Endodermal cell (in vitro differentiated cells): ENCODE data around the gene ZNF487. TPM values are rescaled to one million over a fixed set of nuclear protein-coding genes. Genes with fewer than 3 reads are reported as not detected.
A peak's percentile ranks its signal among the peaks of the same experiment; 100 is the strongest.

Source experiments
- DNase-seq: peaks from one replicate; pipeline ENCODE4 v3.0.0-alpha.2; 2017
- H3K27ac ChIP-seq: 2 replicates; pipeline ENCODE4 v1.5.1; 2013; ENCODE audit warnings: mild to moderate bottlenecking, low read depth, low read length, moderate library complexity
- H3K27me3 ChIP-seq: 2 replicates; pipeline ENCODE4 v1.6.1; 2013; ENCODE audit warnings: mild to moderate bottlenecking, low read length, moderate library complexity; ENCODE audit not compliant: insufficient read depth, control insufficient read depth, poor library complexity, severe bottlenecking
- H3K36me3 ChIP-seq: 2 replicates; pipeline ENCODE4 v1.7.0; 2013; ENCODE audit warnings: mild to moderate bottlenecking, low read length, moderate library complexity; ENCODE audit not compliant: control insufficient read depth, insufficient read depth
- H3K4me1 ChIP-seq: one replicate; pipeline ENCODE4 v1.7.0; 2013; ENCODE audit warnings: low read length; ENCODE audit not compliant: control insufficient read depth, insufficient read depth
- H3K4me3 ChIP-seq: 2 replicates; pipeline ENCODE4 v1.5.1; 2013; ENCODE audit warnings: mild to moderate bottlenecking, low read length, moderate library complexity
- H3K9ac ChIP-seq: 2 replicates; pipeline ENCODE4 v1.6.1; 2013; ENCODE audit warnings: mild to moderate bottlenecking, low read length, moderate library complexity; ENCODE audit not compliant: poor library complexity, severe bottlenecking; ENCODE audit errors: extremely low read depth
- H3K9me3 ChIP-seq: 2 replicates; pipeline ENCODE4 v1.6.1; 2013; ENCODE audit warnings: mild to moderate bottlenecking, low read length, moderate library complexity; ENCODE audit not compliant: control insufficient read depth
- H3K27ac Mint-ChIP-seq: 2 replicates; pipeline ENCODE4 v1.8.0; 2020; ENCODE audit warnings: mixed read lengths
- H3K27me3 Mint-ChIP-seq: 2 replicates; pipeline ENCODE4 v1.8.0; 2021; ENCODE audit warnings: mild to moderate bottlenecking, mixed read lengths; ENCODE audit not compliant: insufficient read depth
- H3K36me3 Mint-ChIP-seq: 2 replicates; pipeline ENCODE4 v1.8.0; 2020; ENCODE audit warnings: low read depth, mixed read lengths
- H3K4me1 Mint-ChIP-seq: 2 replicates; pipeline ENCODE4 v1.8.0; 2020; ENCODE audit warnings: mixed read lengths
- H3K4me3 Mint-ChIP-seq: 2 replicates; pipeline ENCODE4 v1.8.0; 2020; ENCODE audit warnings: mild to moderate bottlenecking, moderate library complexity, mixed read lengths
- H3K9me3 Mint-ChIP-seq: 2 replicates; pipeline ENCODE4 v1.8.0; 2020; ENCODE audit warnings: mild to moderate bottlenecking, mixed read lengths
- WGBS, 2 experiments: methylation state at CpG; one replicate each; pipeline versions ENCODE4 v1.1.5 to v1.1.7; 2013; ENCODE audit warnings: missing lambda C conversion rate in 2 of 2, mixed read lengths in 1 of 2; ENCODE audit not compliant: insufficient coverage in 1 of 2, insufficient read length in 1 of 2; 5-methylcytosine and 5-hydroxymethylcytosine counted together
- total RNA-seq, 2 donors: library from RNA; stranded (reverse); fragmentation: NEBNext Ultra II Directional in 1 of 2; extraction: Animal tissue kit (Norgen Biotek cat#: 25700) in 1 of 2; gene quantifications; 2 replicates in 1 of 2; 3 replicates in 1 of 2; pipeline ENCODE4 v1.2.1, GENCODE V29; 2021
- TF ChIP-seq, protein P1 (sequence below): fragments of 200-600 bp; sonication (generic); conservative IDR thresholded peaks from 2 replicates; pipeline ENCODE4 v1.5.0; 2021; ENCODE audit warnings: antibody characterized with exemption, mild to moderate bottlenecking

Gene ZNF487
- total RNA-seq, 2 donors from 2014 or later = 3.8 to 6.6 TPM

DNA sequence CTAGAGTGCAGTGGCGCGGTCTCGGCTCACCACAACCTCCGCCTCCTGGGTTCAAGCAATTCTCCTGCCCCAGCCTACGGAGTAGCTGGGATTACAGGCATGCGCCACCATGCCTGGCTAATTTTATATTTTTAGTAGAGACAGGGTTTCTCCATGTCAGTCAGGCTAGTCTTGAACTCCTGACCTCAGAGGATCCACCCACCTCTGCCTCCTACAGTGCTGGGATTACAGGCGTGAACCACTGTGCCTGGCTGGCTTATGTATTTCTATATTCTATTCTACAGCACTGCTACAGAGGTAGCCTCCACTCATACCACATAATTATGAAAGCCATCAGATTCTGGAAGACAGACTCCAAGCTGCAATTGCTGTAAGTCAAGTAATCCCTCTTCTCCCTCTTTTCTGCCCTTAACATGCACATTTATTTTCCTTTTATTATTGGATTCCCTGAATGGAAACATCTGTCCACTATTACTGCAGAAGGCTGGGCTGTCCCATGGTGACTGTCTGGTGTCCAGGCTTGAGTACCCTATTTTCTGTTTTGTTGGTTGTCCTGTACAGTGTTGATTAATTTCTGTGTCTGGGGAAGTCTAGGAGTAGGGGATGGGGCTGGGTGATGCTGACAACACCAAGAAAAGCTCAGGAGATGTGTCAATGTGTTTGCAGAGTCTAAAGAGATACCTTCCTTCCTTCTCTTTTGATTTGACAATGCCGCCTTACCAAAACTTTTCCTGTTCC, 5.8 kb upstream of the ZNF487 start:
- TF ChIP-seq, protein P1, sequence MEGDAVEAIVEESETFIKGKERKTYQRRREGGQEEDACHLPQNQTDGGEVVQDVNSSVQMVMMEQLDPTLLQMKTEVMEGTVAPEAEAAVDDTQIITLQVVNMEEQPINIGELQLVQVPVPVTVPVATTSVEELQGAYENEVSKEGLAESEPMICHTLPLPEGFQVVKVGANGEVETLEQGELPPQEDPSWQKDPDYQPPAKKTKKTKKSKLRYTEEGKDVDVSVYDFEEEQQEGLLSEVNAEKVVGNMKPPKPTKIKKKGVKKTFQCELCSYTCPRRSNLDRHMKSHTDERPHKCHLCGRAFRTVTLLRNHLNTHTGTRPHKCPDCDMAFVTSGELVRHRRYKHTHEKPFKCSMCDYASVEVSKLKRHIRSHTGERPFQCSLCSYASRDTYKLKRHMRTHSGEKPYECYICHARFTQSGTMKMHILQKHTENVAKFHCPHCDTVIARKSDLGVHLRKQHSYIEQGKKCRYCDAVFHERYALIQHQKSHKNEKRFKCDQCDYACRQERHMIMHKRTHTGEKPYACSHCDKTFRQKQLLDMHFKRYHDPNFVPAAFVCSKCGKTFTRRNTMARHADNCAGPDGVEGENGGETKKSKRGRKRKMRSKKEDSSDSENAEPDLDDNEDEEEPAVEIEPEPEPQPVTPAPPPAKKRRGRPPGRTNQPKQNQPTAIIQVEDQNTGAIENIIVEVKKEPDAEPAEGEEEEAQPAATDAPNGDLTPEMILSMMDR = no peak
- no peaks in the 10 kb centered on the region for H3K4me1 ChIP-seq
- DNase-seq = no peak
- H3K36me3 Mint-ChIP-seq = peaks cover 3% of the 10 kb centered on the region
- H3K27me3 Mint-ChIP-seq = no peaks in the 10 kb centered on the region
- no peaks in the 10 kb centered on the region for H3K27me3 ChIP-seq
- WGBS, 2 experiments = 93 to 94% methylated on average over 6 to 8 of the region's 8 CpGs
- no peaks in the 10 kb centered on the region for H3K36me3 ChIP-seq
- H3K4me3 ChIP-seq = no peak overlapping the region
- no peak overlapping the region for H3K9ac ChIP-seq
- peaks cover under 1% of the 10 kb centered on the region for H3K4me1 Mint-ChIP-seq
- no peaks in the 10 kb centered on the region for H3K9me3 ChIP-seq
- no peak overlapping the region for H3K4me3 Mint-ChIP-seq
- peaks cover 2% of the 10 kb centered on the region for H3K9me3 Mint-ChIP-seq
- H3K27ac ChIP-seq = no peak overlapping the region
- no peak overlapping the region for H3K27ac Mint-ChIP-seq

DNA sequence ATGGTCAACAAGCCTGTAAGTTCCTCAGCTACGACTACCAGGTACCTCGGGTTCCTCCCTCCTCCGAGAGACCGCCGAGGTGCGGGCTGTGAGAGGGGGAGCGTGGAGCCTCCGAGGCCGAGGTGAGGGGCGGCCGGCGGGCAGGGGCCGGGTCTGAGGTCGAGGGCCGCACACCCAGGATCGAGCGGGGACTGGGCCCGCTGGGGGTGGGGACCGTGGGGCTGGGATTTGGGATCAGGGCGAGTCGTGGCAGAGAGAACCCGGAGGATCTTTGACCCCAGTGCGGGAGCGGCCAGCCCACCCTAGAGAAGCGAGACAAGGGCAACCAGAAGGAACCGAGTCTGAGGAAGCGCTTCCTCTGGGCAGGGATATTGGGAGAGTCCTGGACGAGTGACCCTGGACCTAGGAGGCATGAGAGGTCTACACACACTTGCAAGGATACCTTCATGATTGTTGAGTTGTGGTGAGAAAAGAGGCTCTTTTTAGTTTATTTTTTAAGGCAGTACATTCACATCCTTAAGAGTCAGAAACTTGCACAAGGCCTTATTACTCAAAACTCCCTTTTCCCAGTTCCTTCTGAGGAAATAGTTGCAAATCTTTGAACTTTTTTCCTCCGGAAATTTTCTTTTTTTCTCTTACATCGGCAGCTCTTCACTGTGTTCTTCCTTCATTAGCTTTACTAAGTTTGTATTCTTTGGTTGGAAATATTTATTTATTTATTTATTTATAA, 395 bp downstream of the ZNF487 start:
- Mint-ChIP-seq H3K27ac (peak overlapping the region; percentile 91), H3K4me3 (peak overlapping the region; percentile 84)
- peak overlapping the region; percentile 90 for H3K27ac ChIP-seq

DNA sequence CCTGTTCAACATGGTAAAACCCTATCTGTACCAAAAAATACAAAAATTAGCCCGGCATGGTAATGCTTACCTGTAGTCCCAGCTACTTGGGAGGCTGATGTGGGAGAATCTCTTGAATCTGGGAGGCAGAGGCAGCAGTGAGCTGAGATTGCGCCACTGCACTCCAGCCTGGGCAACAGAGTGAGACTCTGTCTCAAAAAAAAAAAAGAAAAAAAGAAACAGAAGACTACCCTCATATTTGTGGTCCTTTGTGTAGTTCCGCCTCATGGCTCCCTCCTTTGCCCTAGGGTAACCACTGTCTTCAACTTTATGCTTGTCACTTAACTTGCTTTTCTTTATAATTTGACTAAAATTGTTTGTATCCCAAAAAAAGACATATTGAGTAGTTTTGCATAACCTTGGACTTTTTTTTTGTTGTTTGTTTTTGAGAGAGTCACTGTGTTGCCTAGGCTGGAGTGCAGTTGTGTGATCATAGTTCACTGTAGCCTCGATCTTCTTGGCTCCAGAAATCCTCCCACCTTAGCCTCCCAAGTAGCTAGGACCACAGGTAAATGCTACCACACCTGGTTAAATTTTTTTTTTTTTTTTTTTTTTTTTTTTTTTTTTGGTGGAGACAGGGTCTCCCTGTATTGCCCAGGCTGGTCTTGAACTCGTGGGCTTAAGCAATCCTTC, 3.7 kb downstream of the ZNF487 start:
- Histone ChIP-seq H3K9ac (no peak overlapping the region), H3K36me3 (peaks cover 4% of the 10 kb centered on the region), H3K9me3 (peaks cover 15% of the 10 kb centered on the region), H3K4me3 (no peak overlapping the region), H3K27ac (no peak overlapping the region), H3K4me1 (no peaks in the 10 kb centered on the region), H3K27me3 (no peaks in the 10 kb centered on the region)
- TF ChIP-seq, protein P1 = no peak
- Mint-ChIP-seq H3K9me3 (peaks cover 13% of the 10 kb centered on the region), H3K27me3 (peaks cover 5% of the 10 kb centered on the region), H3K4me3 (no peak overlapping the region), H3K36me3 (peaks cover 14% of the 10 kb centered on the region), H3K27ac (no peak overlapping the region), H3K4me1 (peaks cover 6% of the 10 kb centered on the region)
- 92 to 93% methylated on average over 3 to 5 of the region's 5 CpGs for WGBS, 2 experiments
- no peak for DNase-seq

More for the DNA sequence above, 395 bp downstream of the ZNF487 start:
- Histone ChIP-seq H3K27me3 (no peaks in the 10 kb centered on the region), H3K36me3 (no peaks in the 10 kb centered on the region), H3K9me3 (no peaks in the 10 kb centered on the region), H3K4me1 (no peaks in the 10 kb centered on the region), H3K4me3 (peak overlapping the region; percentile 93), H3K9ac (peak overlapping the region; percentile 93)
- Mint-ChIP-seq H3K4me1 (peaks cover 6% of the 10 kb centered on the region), H3K9me3 (peaks cover 2% of the 10 kb centered on the region), H3K27me3 (peaks cover 2% of the 10 kb centered on the region), H3K36me3 (peaks cover 8% of the 10 kb centered on the region)
- DNase-seq = no peak
- TF ChIP-seq, protein P1 = no peak
- 9 to 12% methylated on average over 11 to 30 of the region's 30 CpGs for WGBS, 2 experiments
